HG02973 (cell line): ENCODE results near the gene HNRNPC.
"Not testable (repeated sequence)": the region's sequence is repeated elsewhere in the genome, so short reads cannot be mapped to it uniquely, and the experiment has no call there.

ENCODE experiments used
- ATAC-seq: cut with Tn5 transposase; IDR thresholded peaks from one replicate; pipeline ENCODE4 v1.9.1; 2021; ENCODE audit warnings: moderate library complexity; ENCODE audit not compliant: unreplicated experiment

Gene HNRNPC

DNA sequence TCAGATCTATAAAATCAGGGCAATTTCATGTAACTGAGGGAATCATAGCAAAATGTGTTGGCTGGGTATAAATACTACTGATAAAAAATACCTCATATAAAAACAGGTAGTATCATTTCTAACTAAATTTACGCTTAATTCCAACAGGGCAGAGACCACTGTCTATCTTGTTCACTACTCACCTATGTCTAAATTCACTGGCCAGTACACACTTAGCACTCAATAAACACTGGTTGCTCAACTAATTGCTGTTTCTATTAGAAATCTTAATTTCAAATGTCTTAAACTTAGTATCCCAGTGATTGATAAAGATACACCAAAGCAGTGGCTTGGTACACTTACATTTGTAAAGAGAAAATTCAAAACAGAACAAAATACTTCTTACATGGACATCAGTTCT is 55.6 kb downstream of the HNRNPC start:
- no peak for ATAC-seq

- not testable (repeated sequence) for ATAC-seq
Measured at GRCh38 chr14:21212824-21213223, 56.4 kb downstream of the HNRNPC start.

- no peak for ATAC-seq
Measured at GRCh38 chr14:21211509-21211908, 57.7 kb downstream of the HNRNPC start.

GRCh38 chr14:21210023-21210422 is 59.2 kb downstream of the HNRNPC start:
- no peak for ATAC-seq

- ATAC-seq = no peak
Measured at GRCh38 chr14:21209185-21209584, 60.1 kb downstream of the HNRNPC start.

DNA sequence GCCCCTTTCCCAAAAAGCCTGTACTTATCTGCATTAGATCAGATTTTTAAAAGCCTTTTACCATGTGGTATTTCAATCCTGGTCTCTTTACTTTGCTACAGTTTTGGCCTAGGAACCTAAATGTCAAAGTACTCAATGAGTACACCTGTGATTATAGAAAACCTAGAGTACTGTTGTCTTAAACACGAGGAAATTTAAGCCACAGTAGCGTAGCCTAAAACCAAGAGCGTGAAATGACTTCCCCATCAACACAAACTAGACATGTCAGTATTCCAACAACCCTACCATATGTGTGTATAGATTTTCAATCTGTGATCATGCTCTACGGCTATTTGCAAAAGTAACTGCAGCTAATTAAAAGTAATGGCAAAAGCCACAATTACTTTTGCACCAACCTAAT is 60.7 kb downstream of the HNRNPC start:
- no peak for ATAC-seq

GRCh38 chr14:21206753-21207684 is 62.2 kb downstream of the HNRNPC start:
- no peak for ATAC-seq

DNA sequence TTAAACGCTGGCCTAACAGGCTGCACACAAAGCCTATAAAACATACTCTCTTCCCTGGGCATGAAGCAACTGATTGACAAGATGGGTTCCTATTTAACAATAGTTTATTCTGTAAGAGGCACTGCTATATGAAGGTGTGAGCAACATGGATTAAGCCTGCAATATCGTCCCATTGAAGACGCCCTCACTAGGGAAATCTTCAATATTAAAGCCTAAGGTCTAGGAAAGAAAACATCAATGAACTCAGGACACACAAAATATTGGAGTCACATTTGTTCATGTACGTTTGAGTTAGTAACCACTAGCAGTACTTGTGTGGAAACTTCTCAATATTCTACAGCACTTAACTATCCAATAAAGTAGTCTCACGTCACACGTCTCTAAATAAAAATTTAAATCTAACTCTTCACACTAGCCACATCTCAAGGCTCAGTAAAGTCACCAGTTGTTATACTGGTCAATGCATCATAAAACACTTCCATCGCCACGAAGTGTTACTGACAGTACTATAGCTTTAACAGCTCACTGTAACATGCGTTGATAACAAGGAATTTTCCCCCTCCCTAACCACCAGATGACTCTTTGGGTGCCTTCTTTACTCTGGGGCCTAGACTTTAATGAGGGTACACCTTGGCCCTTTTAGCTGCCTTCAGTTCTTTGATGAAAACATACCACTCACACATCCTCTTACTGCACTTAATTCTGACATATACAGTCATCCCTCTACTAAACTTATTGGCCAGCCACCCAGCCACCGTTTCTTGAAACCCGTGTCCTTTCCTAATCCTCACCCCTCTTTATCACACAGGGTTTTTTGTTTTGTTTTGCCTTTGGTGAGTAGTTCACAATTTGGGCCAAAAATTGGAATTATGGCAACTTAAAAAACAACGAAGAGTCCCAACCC is 63.3 kb downstream of the HNRNPC start:
- ATAC-seq = no peak

DNA sequence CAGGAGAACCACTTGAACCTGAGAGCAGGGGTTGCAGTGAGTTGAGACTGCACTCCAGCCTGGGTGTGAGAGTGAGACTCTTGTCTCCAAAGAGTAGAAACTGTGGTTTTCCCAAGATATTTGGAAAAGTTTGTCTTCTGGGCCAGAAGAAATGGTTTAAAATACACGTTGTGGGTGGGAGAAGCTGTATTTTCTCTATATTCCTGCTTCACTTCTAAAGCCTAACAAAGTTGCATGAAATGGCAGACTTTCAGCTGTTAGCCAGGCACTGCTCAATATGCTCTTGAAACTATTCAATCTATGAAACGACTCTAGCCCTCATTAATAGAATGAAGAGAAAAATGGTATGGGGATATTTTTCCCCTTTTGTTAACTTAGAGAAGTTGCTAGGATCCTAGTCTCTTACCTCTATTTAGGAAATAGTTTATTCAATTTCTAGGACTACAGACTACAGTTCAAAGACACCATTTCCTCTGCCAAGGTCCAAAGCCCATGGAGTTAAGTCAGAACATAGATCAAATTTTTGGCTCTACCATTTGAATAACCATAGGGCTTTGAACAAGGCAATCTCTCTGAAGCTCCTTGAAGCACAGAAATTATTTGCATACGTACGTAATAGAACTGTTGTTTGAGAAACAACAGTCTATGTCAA is 64.1 kb downstream of the HNRNPC start:
- ATAC-seq = no peak

DNA sequence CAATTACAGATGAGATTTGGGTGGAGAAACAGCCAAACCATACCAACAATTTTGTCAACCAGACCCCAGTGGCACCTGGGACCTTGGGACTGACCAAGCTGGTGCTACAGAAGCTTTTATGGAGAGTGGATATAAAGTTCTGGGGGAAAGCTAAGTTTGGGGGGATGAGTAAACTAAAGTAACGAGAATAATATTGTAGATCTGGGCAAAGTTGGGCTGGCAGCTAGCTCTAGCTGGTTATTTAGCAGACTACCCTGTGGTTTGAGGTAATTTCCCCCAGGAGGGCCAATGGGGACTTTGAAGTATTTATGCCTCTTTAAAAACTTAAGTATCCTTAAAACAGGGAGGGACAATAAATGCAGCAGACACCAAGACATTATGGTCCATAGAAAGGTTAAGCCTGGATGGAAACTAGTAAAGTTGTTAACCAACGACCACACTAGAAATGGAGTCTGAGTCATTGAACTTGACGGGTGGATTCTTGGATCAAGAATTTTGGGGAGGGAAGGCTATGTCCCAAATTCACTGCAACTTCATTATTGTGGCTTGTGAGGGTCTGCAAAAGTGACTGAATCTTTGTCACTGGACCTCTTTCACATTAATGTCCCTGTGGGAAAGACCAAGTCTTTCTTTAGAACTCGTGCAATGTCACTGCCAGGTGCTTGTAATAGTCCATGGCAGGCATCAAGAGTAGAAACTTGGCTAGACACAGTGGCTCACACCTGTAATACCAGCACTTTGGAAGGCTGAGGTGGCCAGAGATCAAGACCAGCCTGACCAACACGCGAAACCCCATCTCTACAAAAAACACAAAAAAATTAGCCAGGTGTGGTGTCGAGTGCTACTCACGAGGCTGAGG is 64.8 kb downstream of the HNRNPC start:
- no peak for ATAC-seq

DNA sequence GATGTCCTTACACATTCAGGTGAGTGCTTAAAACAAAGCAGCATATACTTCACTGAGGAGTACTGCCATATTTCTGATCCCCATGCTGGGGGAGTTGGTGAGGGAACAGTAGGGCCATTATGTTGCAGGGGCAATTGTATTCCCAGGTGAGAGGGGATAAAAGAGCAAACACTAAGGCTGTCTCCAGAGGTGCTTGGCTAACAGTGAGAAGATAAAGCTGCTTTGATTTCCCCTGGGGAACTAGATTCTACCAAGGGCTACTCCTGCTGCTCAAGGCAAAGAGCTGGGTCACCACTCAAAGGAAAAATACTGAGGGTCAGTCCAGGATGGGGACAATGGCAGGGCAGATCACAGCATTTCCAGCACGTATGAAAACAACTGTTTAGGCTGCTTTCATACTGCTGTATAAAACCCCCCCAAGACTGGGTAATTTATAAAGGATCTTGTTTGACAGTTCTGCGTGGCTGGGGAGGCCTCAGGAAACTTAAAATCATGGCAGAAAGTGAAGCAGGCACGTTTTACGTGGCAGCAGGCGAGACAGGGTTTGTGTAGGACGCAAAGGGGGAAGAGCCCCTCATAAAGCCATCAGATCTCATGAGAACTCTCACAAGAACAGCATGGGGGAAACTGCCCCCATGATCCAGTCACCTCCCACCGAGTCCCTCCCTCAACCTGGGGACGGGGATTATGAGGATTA is 65.6 kb downstream of the HNRNPC start:
- ATAC-seq = no peak

- no peak for ATAC-seq
Measured at GRCh38 chr14:21202463-21203358, 66.5 kb downstream of the HNRNPC start.

GRCh38 chr14:21201732-21202462 is 67.3 kb downstream of the HNRNPC start:
- no peak for ATAC-seq

DNA sequence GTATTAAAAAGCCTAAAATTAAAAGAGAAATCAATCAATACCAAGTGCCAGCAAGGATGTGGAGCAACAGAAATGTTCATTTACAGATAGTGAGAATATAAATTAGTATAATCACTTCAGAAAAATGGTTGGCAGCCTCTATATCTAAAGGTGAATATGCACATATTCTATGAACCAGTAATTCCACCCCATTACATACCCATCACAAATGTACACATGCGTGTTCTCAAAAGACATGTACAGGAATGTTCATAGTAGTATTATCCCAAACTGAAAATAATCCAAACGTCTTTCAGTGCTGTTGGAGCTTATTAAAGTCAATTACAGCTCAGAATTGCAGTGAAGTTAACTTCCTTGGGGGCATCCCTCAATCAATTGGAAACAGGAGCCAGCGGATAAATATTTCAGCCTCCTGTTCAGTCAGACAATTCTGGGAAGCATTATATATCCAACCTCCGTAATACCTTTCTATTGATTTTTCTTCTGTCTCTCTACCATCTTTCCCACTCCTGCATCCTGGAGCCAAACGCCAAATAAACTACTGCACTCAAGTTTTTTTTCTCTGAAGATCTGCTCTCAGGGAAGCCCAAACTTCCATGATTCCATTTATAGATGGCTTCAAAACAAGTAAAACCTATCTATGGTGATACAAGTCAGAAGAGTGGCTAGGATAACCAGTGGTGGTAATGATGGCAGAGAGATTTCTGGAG is 68.3 kb downstream of the HNRNPC start:
- ATAC-seq = no peak

DNA sequence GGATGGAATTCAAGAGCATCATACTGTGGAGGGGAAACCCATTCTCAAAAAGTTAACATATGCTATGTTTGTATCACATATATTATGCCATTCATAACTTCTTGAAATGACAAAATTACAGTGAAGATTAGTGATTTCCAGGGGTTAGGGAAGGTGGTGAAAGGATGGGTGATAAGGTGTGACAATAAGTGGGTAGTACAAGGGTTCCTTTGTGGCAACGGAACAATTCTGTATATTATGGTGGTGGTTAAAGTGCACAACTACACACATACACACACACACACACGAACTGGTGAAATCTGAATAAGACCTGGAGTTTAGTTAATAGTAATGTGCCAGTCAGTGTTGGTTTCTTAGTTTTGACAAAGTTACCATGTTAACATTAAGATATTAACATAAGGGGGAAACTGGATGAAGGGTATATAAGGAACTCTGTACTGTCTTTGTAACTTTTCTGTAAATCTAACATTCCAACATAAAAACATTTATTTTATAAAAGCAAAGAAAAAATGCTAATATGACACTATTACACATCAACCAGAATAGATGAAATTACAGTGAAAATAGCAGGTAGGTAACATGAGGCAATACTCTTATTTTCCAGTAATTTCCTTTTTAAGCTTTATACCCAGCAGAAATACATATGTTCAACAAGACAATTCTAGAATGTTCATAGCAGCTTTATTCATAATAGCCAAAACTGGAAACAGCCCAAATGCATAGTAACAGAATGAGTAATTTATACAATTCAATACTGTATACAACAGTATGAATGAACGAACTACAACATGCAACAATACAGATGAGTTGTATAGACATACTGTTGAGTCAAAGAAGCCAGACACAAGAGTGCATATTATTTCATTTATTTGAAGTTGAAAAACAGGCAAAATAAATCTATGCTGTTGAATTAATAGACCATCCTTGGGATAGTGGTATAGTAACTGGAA is 69.4 kb downstream of the HNRNPC start:
- ATAC-seq = no peak
